Inflammatory macrophage treated with lipopolysaccharide for 1 hour (primary cell): ENCODE results near the gene AGRP.
A peak's percentile ranks its signal among the peaks of the same experiment; 100 is the strongest.

Experiments used
- DNase-seq, 2 donors: peaks; one replicate each; pipeline ENCODE4 v3.0.0-alpha.2; 2020 to 2022

AGRP gene

GRCh38 chr16:67504031-67505021 is 21.0 kb upstream of the AGRP start:
- DNase-seq, result peak; percentile 82 to 87

- DNase-seq, result no peak
Measured at GRCh38 chr16:67499106-67499505, 15.8 kb upstream of the AGRP start.

GRCh38 chr16:67490335-67491096 is 7.2 kb upstream of the AGRP start:
- peak; percentile 85 to 93 for DNase-seq

- no peak for DNase-seq
Measured at GRCh38 chr16:67489401-67490083, 6.2 kb upstream of the AGRP start.

GRCh38 chr16:67487561-67487960 is 4.2 kb upstream of the AGRP start:
- peak in 1 of 2 donors; percentile 49 for DNase-seq

GRCh38 chr16:67486805-67487204 is 3.5 kb upstream of the AGRP start:
- peak; percentile 57 to 60 for DNase-seq

GRCh38 chr16:67483731-67484525 is 581 bp upstream of the AGRP start:
- DNase-seq, result no peak

- no peak for DNase-seq
Measured at GRCh38 chr16:67482233-67482924, 968 bp downstream of the AGRP start.

GRCh38 chr16:67481561-67482232 is 1.6 kb downstream of the AGRP start:
- peak in 1 of 2 donors; percentile 18 for DNase-seq

- DNase-seq, result peak; percentile 97 to 100
Measured at GRCh38 chr16:67480833-67481560, 2.4 kb downstream of the AGRP start, which contains the start of gene ATP6V0D1. ATP6V0D1 (minus strand) TSS chr16:67481157; CDS start chr16:67481086, 71 bp downstream.

GRCh38 chr16:67477960-67478554 is 5.3 kb downstream of the AGRP start:
- DNase-seq, result no peak

GRCh38 chr16:67474551-67475455 is 8.5 kb downstream of the AGRP start:
- DNase-seq, result peak; percentile 40 to 49

GRCh38 chr16:67471758-67472384 is 11.5 kb downstream of the AGRP start:
- no peak for DNase-seq

- no peak for DNase-seq
Measured at GRCh38 chr16:67470359-67470758, 13.0 kb downstream of the AGRP start.

- DNase-seq, result no peak
Measured at GRCh38 chr16:67468731-67469130, 14.6 kb downstream of the AGRP start.

GRCh38 chr16:67466581-67466980 is 16.8 kb downstream of the AGRP start:
- DNase-seq, result no peak

- no peak for DNase-seq
Measured at GRCh38 chr16:67464565-67464964, 18.8 kb downstream of the AGRP start.

GRCh38 chr16:67463691-67464090 is 19.7 kb downstream of the AGRP start:
- no peak for DNase-seq
